RWPE1 (cell line): ENCODE results near the gene SPDYC.

ENCODE experiments used
- CTCF ChIA-PET: fragments of 350-600 bp; sonication (Branson Sonifier 250); formaldehyde crosslinking; extraction: SDS; loops from one replicate; lab custom pipeline; 2021; lab: Yijun Ruan, JAX
- POLR2A ChIA-PET: fragments of 400-600 bp; formaldehyde crosslinking; extraction: SDS; loops from one replicate; lab custom pipeline; 2020; ENCODE audit warnings: antibody characterized with exemption; ENCODE audit not compliant: low non-redundant PET; lab: Yijun Ruan, JAX
- DNase-seq: peaks from one replicate; pipeline ENCODE4 v3.0.0; 2012; ENCODE audit warnings: low spot score
- H3K27ac ChIP-seq: fragments of 450-650 bp; 2 replicates; pipeline ENCODE4 v1.5.1; 2017
- TF ChIP-seq, protein P1 (sequence below): fragments of 450-650 bp; conservative IDR thresholded peaks from 2 replicates; pipeline ENCODE4 v1.5.1; 2017; ENCODE audit warnings: low read depth, mild to moderate bottlenecking

Gene SPDYC

DNA sequence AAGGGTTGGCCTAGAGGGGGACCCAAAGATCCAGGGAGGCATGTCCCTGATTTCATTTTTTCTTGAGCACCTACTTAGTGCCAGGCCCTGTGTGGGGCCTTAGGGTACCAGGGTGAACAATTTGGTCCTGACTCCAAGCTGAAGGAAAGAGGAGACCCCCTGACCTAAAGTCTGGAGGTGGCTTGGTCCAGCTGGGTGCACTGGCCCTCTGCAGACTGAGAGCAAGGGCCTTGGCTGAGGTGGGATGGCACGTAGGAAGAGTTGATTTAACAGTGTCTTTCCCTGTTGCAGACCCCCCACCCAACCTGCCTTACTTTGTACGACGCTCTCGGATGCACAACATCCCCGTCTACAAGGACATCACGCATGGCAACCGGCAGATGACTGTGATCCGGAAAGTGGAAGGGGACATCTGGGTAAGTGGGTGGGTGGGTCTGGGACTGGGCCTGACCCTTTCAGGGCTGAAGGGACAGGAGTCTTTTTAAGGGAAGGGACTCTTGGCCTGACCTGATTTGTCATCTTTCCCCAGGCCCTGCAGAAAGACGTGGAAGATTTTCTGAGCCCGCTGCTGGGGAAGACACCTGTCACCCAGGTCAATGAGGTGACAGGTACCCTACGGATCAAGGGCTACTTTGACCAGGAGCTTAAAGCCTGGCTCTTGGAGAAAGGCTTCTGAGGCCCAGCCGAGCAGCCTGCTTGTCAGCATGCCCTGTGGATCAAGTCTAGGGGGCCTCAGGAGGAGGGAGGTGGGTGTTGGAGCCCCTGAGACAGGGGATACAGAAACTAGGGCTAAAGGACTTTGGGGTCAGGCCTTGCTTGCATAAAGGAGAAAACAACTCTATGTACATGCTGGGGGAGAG lies 44.6 kb upstream of the SPDYC start:
- ChIA-PET CTCF (interaction anchor here (1.0 kb wide), 1 partner anchor 56 kb away, joined by 3 read pairs; no protein-coding TSS in a partner anchor), POLR2A (no interaction called here)

DNA sequence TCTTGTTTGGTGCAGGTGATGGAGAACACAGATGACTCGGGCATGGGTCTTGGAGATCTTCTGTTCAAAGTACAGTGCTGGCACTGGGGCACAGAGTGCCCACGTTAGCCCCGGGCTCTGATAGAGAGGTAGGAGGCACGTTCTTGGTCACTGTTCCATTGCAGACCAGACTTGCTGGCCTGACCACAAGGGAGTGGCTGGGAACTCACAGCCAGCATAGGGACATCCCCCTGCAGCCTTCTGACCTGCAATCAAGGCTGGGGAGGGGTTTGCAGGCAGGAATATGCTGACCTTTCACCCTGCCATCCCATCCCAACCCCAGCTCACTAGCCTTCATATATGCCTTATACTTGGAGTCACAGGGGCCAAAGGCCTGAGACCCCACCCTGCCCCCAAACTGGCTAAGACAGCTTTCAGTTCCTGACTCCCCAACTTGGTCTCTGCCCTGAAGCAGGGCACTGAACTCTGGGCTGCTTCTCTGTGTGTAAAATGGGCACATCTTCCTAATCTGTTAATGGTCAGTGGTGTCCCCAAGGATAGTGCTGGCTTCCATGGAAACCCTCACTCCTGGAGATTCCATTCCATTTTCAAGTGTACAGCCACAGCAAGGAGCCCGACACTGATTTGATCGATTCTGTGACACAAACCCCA lies 43.3 kb upstream of the SPDYC start:
- TF ChIP-seq, protein P1, sequence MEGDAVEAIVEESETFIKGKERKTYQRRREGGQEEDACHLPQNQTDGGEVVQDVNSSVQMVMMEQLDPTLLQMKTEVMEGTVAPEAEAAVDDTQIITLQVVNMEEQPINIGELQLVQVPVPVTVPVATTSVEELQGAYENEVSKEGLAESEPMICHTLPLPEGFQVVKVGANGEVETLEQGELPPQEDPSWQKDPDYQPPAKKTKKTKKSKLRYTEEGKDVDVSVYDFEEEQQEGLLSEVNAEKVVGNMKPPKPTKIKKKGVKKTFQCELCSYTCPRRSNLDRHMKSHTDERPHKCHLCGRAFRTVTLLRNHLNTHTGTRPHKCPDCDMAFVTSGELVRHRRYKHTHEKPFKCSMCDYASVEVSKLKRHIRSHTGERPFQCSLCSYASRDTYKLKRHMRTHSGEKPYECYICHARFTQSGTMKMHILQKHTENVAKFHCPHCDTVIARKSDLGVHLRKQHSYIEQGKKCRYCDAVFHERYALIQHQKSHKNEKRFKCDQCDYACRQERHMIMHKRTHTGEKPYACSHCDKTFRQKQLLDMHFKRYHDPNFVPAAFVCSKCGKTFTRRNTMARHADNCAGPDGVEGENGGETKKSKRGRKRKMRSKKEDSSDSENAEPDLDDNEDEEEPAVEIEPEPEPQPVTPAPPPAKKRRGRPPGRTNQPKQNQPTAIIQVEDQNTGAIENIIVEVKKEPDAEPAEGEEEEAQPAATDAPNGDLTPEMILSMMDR, result no peak
- peak overlapping the region; percentile 51 for H3K27ac ChIP-seq
- POLR2A ChIA-PET, result interaction anchor here (0.9 kb wide), 1 partner anchor 15 kb away, joined by 3 read pairs; the partner anchor contains the start of gene TM7SF2
- CTCF ChIA-PET, result interaction anchor here (0.6 kb wide), 1 partner anchor 333 kb away, joined by 3 read pairs; no protein-coding TSS in a partner anchor
- no peak for DNase-seq

More for the DNA sequence above, 44.6 kb upstream of the SPDYC start:
- peak overlapping the region; percentile 51 for H3K27ac ChIP-seq
- DNase-seq, result no peak
- TF ChIP-seq, protein P1, result no peak

DNA sequence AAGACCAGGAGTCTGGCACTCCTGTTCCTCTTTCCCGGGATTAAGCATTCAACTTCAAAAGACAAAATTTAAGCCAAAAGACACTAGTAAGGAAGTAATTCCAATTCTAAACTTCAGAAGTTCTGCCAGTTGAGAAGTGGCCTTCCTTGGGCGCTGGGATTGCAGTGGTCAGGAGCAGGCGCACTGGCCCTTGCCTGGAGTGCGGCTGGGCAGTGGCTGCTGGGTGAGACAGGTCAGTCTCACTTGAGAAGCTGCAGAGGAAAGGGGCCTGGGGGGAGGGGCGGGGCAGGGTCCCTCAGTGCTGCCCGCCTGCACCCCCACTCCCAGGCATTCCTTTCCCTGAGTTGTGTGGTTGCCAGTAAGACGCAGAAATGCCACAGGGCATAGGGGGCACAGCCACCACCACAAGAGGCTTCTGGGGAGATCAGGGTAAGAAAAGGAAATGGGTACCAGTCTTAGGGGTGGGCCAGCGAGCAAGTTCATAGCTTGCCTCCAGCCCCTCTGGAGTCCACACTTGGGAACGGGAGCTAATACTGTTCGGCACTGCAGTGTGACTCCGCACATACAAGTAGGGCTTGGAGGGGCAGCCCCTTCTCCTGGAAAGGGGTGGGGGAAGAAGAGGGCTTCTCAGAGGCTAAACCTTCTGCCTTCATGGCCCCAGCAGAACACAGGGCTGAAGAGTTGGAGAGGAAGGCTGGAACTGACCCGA lies 42.4 kb upstream of the SPDYC start:
- no peak for DNase-seq
- CTCF ChIA-PET, result interaction anchor here (0.6 kb wide), 1 partner anchor 334 kb away, joined by 3 read pairs; no protein-coding TSS in a partner anchor
- TF ChIP-seq, protein P1, result no peak
- POLR2A ChIA-PET, result no interaction called here
- peak overlapping the region; percentile 43 for H3K27ac ChIP-seq

DNA sequence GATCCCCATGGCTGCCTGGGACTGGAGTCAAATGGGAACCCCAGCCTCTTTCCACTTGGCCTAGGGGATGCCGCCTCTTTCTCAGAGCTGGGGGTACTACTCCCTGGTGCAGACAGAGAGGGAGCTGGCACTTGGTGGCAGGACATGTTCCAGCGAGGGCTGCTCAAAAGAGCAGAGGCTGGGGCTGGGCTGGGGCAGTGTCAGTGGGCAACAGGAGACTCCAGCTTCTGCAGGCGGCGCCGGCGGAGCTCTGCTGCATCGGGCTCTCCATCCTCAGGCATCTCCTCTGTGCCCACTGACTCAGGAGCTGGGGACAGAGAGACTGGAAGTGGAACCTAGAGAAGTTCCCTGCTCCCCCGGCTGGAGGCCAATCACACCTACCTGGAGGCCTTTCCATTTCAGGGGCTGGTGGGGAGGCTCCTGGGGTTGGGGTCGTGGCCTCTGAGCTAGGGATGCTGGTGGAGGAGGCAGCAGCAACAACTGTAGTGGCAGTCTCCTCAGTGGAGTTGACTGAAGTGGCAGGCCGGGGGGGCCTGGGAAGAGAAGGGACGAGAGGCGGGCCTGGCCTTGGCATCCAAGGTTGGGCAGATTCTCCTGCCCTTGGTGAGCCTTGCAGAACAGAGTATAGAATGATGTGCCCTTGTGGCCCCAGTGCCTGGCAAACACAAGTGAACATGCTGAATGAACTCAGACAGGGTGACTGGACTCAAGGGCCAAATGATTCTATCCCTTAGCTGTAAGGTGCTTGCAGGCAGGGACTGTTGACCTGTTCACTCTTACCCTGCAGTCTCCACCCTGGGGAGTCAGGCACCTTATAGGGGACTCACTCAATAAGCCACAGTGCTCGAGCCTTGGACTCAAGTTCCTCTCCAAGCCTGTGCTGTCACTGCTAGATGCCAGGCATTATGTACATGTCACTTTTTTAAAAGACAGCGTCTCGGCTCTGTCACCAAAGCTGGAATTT lies 41.6 kb upstream of the SPDYC start:
- ChIA-PET CTCF (interaction anchor here (1.2 kb wide), 1 partner anchor 11 kb away, joined by 6 read pairs; the partner anchor contains the start of gene ZNHIT2), POLR2A (interaction anchor here (0.6 kb wide), 1 partner anchor 59 kb away, joined by 4 read pairs; no protein-coding TSS in a partner anchor)
- TF ChIP-seq, protein P1, result no peak
- no peak for DNase-seq
- H3K27ac ChIP-seq, result peak overlapping the region; percentile 43

DNA sequence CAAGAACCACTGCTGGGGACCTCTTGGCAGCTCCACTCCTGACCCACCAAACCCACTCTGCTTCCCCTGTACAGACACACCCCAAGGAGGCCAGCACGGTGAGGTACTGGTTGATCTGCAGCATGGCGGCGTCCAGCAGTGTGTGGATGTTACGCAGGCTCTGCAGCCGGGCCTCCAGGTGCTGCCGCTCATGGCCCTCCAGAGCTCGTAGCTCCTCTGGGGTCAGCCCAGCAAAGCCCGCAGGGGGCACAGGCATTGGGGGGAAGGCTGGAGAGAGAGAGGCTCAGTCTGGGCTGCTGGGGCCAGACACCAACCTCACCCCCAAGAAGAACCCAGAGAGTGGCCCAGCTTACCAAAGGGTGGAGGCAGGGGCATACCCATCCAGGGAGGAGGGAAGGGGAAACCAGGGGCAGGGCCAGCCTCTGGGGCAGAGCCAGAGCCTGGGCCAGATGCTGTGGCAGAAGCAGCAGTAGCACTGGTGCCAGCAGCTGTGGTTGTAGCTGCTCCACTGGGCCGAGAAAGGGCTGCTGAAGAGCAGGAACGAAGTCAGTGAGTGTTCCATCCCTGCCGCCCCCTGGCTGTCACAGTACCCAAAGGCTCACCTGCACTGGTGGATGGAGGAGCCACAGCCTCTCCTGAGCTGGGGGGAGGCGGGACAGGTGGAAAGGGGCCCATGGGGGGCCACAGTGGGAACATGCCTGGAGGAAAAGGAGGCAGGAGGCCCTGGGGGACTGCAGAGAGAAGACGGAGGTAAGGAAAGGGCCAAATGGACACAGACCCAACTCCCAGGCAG lies 40.2 kb upstream of the SPDYC start:
- no peak for DNase-seq
- CTCF ChIA-PET, result no interaction called here
- TF ChIP-seq, protein P1, result no peak
- POLR2A ChIA-PET, result interaction anchor here (0.8 to 2.7 kb wide), 2 partner anchors 8 to 51 kb away, joined by 3 to 9 read pairs; partner anchors contain the start of genes FAU and MRPL49
- H3K27ac ChIP-seq, result peak overlapping the region; percentile 32
